ENCODE results near the gene EFL1.

GRCh38 chr15:82165948-82166376, 96.6 kb downstream of the EFL1 start:
- TF ChIP-seq POLR2A (IDR thresholded peaks at IDR 0.05): no peak
- TF ChIP-seq CTCF (IDR thresholded peaks at IDR 0.05): no peak

Data from body of pancreas (tissue), 4 donors.